HG03159 (cell line): Measurements from ENCODE around the gene CAB39.

Experiments
- ATAC-seq: cut with Tn5 transposase; IDR thresholded peaks from one replicate; pipeline ENCODE4 v1.9.1; 2021; ENCODE audit warnings: mild to moderate bottlenecking, moderate library complexity; ENCODE audit not compliant: unreplicated experiment

The CAB39 gene

DNA sequence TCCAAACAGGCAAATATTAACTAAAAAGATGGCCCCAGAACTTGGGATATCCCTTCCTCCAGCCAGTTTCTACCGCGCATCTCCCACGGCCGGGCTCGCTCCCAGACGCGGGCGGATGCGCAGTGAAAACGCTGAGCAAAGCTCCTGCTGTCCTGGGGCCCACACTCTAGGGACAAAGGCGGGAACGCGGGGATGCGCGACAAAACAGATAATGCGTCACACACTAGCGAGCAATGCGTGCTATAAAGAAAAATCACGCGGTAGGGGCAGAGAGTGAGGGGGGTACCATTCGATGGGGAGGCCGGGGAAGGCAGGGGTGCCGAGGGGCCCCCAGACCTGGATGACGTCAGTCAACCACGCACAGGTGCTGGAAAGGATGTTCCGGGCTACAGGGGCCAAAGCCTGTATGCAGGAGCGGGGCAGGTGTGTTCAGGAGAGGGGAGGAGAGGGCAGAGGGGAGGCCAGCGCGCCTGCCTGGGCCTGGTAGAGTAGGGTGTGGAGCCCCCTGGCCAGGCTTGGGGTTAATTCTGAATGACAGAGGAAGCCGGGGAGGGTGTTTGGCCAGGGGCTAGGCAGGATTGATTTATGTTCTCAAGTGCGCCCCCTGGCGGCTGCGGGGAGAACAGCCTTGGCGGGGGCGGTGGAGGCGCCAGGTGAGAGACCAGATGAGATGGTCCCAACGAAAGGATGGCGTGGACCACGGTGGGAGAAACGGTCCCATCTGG, 137.2 kb downstream of the CAB39 start:
- ATAC-seq: no peak

DNA sequence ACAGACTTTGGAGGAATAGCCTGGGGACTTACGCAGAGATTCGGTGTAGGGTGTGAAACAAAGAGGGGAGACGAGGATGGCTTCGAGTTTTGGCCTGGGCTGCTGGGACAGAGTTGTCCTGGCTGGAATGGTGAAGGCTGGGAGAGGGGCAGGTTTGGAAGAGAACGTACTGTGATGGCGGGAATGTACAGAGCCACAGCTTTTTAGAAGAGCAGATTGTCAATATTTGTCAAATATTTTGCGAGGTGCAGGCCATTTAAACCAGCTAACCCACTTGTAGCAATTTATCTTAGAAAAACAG, 137.7 kb downstream of the CAB39 start:
- no peak for ATAC-seq

DNA sequence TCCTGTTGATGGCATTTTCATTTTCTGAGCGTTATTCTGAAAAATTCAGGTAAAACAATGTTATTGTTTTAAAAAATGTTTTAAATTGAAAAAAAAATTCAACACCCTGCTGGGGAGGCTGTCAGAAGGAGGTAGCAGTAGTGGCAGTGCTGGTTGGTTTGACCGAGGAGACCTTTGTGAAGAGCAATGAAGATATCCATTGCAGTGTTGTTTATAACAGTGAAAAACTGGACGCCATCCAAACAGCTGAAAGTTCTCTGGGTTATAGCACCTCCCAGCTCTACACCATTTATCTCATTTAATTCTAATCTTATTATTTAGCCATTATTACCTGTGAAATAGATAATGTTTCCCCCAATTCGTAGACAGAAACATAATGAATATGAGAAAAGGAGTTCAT, 139.5 kb downstream of the CAB39 start:
- ATAC-seq: no peak

DNA sequence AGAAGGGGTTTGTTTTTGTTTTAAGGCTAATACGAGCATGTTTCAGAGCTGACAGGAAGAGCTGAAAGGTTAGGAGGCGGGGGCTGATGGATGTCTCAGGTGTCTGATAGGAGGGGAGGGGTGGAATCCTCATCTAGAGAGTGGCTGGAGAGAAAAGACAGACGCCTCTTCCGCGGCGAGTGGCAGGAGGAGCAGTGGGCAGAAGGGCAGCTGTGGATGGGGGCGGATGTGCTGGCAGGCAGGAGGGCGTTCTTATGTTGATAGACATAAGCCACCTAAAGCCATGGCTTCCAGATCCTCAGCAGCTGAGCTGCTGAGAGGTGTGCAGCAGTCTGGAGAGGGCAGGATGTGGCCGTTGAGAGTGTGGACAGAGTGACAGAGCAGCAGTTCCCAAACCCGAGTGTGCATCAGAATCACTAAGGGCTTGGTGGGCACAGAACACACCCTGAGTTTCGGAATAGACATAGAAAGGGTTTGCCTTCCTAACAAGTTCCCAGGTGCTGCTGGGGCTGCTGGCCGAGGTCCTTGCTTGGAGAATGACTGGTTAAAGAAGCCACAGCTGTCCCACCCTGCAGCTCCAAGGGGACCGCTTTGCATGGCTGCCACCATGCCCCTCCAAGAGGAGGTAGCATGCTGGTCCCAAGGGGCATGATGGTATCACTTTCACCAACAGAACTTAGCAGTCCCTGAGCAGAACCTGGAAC, 149.1 kb downstream of the CAB39 start:
- ATAC-seq: no peak

DNA sequence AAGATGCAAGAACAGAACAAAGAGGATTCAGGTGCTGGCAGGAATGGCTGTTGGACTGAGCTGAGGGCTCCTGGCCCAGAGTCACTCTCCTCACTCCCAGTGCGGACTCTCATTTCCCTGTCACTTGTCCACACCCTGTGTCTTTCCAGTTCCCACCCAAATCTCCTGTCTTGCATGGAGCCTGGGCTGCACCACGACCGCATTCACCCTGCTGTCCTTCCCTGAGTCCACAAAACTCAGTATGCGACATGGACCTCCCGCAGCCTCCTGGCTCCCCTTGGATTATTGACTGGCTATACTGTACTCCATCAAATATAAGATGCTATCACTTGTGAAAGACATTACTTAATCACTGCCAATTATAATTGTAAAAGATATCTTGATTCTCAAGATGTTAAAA, 149.7 kb downstream of the CAB39 start:
- ATAC-seq: no peak

DNA sequence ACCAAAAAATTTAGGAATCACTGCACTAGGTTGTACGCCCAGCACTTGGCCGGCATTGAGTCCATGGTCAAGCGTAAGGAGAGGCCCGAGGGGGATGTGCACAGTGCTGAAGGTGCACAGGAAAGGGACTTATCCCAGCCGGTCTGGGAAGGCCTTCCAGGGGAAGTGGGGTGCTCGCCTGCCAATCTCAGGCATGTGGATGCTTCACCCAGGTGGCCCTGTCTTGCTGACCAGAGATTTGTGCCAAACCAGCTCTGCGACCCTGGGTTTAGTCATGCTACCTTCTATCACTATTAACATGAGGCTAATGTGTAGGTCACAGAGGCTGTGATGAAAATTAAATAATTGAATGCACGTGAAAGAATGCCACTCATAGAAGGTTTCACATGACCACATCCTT, 150.4 kb downstream of the CAB39 start:
- no peak for ATAC-seq

DNA sequence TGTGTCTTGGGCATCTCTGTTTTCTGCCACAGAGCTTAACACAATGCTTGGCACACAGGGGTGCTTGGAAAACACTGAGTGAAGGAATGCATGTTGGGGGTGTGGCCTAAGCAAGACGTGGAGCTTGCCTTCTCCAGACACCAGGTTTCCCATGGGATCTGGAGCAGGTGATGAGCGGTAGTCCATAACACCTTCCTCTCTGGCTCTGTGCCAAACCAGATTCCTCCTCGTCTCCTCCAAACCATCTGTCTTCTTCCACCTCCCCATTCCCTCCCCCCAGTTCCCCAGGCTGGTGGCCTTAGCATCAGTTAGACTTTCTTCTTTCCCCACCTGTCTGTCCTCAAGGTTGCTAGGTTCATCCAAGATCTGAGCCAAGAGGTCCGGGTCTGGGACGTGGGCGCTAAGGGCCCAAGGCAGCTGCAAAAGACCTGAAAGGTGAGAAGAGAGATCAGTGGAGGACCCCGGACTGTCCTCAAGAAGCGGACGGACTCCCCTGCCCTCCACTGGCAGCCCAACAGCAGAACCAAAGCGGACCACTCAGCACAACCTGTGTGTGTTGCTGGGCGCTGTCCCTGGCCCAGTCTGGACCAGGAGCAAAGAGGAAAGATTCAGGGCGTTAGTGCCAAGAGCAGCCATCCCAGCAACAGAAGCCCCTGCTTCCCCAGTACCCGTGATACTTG, 150.9 kb downstream of the CAB39 start:
- no peak for ATAC-seq

DNA sequence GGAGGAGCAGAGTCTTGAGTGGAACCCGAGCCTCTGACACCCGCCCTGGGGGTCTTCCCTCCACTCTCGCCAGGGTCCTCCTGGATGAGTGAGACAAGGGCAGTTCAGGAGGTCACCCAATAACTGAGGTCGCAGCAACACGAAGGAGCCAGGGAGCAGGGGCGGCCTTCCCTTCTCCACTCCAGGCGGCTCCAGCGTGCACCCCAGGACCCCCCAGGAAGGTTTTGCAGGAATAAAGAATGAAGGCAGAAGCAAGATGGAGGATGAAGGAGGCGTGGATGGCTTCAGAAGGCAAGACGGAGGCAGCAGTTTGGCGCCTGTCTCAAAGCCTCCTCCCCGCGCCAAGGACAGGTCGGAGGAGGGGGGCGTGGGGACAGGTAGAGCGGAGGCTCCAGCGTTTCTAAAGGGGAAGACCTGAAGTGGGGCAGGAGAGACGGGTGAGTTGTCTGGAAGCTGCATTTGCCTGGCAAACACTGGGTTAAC, 151.5 kb downstream of the CAB39 start:
- no peak for ATAC-seq

DNA sequence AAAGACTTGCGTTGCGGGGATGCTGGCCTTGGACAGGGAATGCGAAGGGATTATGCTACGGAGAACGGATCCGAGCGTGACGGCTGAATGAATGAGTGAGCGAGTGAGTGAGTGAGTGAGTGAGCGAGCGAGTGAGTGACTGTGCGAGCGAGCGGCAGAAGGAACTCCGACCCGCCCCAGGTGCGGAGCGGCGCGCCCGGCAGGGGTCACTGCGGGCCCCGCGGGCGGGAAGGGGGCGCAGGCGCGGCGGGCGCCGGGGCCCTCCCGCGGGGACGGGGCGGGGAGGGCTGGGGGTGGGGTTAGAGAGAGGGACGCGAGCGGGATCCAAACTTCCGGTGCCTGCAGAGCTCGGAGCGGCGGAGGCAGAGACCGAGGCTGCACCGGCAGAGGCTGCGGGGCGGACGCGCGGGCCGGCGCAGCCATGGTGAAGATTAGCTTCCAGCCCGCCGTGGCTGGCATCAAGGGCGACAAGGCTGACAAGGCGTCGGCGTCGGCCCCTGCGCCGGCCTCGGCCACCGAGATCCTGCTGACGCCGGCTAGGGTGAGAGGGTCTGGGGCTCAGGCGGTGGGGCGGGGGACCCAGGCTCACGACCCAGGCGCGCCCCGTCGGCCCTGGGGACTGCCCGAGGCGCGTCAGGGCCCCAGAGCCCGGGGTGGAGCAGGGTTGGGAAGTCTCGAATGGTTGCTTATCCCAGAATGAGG, 152.1 kb downstream of the CAB39 start, which contains the start of gene ITM2C:
Gene ITM2C (plus strand): TSS at position 338 of the 702 bp plus-strand sequence. CDS start 84 bp downstream, at position 422.
- ATAC-seq: peak; percentile 76

DNA sequence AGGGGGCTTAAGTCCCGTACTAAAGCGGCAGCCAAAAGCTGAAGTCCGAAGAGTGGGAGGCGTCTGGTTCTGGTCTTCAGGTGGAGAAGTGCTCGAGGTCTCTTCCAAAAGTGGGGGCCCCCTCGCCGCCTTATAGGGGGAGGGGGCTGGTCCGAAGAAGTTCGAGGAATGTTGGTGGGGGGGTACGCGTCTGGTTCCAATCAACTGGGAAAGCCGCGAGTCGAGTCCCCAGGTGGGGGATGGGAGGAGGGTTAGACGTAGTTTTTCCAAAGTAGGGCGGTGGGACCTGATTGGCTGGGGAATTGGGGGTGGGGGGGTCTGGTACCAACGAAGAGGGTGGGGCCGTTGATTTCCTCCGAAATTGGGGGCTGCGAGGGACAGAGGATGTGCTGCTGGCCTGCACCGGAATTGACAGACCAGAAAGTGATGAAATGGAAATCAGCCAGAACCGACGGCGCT, 152.7 kb downstream of the CAB39 start:
- no peak for ATAC-seq

DNA sequence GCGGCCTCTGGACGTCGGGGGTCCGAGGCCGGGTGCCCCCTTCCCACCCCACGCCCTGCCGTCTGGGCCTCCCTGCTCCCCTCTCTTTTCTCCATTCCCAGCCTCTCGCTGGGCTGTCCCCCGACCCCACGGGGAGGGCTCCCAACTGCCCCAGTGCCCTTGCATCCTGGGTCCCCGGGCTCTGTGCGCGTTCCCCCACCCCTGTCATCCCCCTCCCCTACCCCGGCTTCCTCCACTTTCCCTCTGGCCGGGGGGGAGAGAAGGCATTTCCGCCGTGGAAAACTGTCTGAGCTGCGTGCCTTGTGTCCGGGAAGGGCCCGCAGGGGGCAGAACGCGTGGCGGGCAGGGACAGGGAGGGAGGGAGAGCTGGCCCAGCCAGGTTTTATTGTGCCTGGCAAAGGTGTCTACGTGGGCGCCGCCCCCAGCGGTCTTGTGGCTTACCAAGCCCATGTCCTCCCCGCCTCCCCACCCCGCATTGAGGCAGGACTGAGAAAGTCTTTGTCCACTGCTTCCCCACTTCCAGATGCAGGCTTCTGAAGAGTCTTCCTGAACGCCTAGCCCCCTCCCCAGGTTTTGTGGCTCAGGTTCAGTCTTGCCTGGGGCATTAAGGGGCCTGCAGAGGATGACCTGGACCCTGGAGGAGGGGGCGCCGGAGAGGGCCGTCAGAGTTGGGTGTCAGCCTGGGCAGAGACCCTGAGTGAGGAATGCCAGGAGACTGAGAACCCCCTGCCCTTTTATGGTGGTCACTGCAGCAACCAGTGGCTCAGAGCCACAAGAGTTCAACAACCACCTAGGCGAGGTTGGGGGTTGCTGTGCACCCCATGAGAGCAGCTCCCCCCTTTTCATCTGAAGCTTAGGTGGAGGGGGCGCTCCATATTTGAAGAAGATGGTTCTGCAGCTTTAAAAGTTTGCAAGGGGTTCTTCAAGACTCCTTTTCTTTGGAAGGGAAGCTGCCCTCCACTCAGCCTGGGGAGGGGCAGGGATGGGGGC, 153.4 kb downstream of the CAB39 start:
- no peak for ATAC-seq

DNA sequence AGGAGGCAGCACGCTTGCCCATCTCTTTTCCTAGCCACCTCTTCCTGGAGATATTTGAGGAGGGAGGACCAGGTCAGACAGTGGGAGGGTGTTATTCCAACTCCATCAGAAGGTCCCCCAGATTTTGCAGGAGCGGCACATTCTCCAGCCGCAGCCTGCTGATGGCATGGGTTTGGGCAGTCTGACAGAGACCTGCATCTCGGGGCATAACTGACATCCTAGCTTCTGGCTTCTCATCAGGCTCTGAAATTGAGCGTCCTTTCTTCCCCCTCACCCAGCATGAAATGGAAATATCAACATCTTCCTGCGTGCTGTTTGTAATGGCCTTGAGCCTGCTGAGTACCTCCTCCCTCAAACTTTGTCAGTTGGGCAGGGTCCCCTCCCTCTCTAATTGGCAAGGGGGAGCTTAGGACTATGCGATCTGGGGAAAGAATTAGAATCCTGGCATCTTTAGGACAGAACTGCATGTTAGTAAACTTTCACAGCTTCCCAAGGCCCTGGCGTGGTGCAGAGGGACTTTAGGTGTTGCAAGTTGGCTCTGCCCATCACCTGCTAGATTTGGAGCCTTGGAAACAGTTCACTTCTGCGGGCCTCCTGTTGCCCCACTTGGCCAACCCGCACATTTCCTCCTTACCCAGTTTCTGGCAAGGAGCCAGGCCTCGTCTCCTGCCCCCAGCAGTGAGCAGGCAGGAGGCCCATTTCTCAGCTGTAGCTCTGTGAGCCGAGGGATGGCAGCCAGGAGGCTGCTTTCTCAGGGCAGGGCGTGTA, 154.3 kb downstream of the CAB39 start:
- no peak for ATAC-seq

DNA sequence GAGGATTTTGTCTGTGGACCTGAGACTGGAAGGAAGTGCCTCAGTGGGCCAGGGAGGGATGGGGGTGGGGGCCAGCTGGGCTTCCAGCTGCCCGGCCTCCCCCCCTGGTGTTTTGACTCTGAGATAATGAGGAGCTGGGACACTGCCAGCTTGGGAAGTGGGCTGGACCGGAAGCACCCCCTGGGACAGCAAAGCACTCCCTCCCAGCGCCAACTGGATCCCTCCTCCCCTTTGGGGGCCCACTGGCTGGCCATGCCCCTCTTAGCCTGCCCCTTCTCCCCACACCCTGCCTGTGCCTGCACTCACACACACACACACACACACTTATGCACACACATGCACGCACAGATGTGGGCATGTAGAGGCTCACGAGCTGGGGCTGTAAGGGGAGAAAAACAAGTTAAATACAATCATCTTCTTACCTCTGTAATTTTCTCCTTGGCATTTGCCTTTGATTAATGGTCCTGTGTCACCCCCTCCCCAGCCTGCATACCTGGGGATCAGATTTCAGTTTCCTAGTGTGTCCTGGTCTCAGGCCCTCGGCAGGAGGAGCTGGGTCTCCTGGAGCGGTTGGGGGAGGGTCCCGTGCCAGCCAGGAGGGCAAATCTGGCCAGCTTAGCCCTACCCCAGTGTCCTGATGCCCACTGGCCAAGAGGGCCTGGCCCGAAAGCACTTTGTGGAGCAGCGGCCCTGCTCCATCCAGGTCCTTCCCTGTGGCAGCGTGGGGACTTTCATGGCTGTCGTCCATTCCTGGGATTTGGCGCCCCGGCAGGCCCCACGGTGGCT, 155.7 kb downstream of the CAB39 start:
- ATAC-seq: no peak

DNA sequence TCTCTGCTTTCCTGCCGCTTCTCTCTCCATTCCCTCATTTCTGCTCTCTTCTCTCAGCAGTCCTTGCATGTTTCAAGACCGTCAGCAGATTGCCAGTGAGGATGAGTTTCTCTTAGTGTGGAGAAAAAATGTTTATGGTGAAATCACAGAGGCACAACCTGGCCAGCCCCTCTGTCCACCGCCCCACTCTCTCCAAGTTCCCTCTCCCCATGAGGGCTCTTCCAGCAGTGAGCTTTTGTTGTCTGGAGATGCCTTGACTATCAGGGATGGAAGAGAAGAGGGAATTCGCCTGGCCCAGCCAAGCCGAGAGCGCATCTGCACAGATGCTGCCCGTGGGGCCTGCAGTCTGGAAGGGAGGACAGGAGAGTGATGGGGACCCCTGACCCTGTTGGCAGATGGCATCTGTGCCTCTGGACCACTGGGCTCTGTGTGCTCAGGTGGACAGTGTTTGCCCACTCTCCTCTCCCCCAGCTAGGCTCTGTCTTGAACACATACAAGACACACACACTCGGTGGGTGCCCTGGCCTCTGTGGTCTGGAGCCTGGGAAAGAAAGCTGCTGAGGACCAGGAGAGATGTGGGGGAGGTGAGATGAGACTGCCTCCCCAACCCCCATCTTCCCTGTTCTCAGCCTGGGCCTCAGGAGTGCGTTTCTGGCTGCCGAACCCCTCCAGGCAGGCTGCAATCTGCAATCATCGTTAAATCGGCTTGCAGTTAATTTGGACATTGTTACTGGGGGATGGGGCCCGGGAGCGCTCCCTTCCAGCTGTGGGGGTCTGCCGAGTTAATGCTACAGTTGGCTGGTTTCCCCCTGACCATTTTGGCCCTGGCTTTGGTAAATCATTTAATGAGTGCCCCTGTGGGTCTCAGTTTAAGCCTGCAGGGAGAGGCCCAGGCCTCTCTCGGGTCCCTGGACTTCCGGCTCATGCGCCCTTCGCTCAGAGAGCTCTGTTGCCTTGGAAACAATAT, 156.6 kb downstream of the CAB39 start:
- no peak for ATAC-seq

DNA sequence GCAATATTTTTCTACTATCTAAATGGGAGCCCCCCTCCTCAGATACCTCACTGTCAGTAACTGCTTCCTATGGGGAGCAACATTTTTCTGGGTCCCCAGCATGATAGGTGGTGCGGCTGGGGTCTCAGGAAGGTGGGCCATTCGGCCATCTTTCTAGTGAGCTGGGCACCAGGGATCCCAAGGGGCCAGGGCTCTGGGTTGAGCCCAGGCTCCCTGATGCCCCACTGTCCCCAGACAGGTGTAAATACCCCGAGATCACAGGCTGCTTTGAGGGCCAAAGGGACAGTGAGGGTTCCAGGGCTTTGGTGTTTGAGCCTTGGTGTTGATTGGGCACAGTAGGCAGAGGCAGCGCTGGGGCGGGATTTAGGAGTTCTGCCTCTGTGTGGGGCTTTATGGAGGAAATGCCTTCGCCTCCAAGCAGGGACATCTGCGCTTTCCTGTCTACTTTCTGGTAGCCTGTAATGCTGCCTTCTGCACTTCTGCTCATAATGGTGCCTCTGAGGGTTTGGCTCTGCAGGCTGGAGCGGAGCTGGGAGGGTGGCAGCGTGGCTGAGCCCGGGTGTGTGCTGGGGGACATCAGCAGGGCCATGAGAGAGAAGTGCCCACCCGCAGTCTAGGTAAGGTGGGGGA, 157.4 kb downstream of the CAB39 start:
- no peak for ATAC-seq
